GM23338 (cell line): ENCODE measurements around the gene CSRNP3. TPM values are rescaled to one million over a fixed set of nuclear protein-coding genes. Genes with fewer than 3 reads are reported as not detected.

Experiments used
- ATAC-seq: fragments of 200-7000 bp; cut with Tn5 transposase; 3 replicates; pipeline ENCODE4 v1.9.1; 2020
- DNase-seq: peaks from one replicate; pipeline ENCODE4 v3.0.0-alpha.2; 2015; ENCODE audit warnings: low spot score
- H2AFZ ChIP-seq: fragments of 200-600 bp; sonication (generic); 2 replicates; pipeline ENCODE4 v1.8.0; 2016; ENCODE audit warnings: antibody characterized with exemption, mild to moderate bottlenecking, moderate library complexity
- H3F3A ChIP-seq: fragments of 200-600 bp; sonication (generic); replicated peaks from 2 replicates; pipeline ENCODE4 v1.8.0; 2017; ENCODE audit warnings: antibody characterized with exemption, mixed run types, low read depth
- H3K27ac ChIP-seq: fragments of 200-600 bp; sonication (generic); 2 replicates; pipeline ENCODE4 v1.6.1; 2016; ENCODE audit warnings: low read depth
- H3K27me3 ChIP-seq: fragments of 200-600 bp; sonication (generic); 2 replicates; pipeline ENCODE4 v1.8.0; 2016; ENCODE audit warnings: mild to moderate bottlenecking, mixed run types, moderate library complexity; ENCODE audit not compliant: insufficient read depth
- H3K36me3 ChIP-seq: fragments of 200-600 bp; sonication (generic); 2 replicates; pipeline ENCODE4 v1.8.0; 2016; ENCODE audit warnings: mild to moderate bottlenecking; ENCODE audit not compliant: insufficient read depth
- H3K4me1 ChIP-seq: fragments of 200-600 bp; sonication (generic); 2 replicates; pipeline ENCODE4 v1.8.0; 2016; ENCODE audit warnings: mild to moderate bottlenecking, moderate library complexity; ENCODE audit not compliant: insufficient read depth
- H3K4me2 ChIP-seq: fragments of 200-600 bp; sonication (generic); 2 replicates; pipeline ENCODE4 v1.7.1; 2017; ENCODE audit warnings: mixed run types
- H3K4me3 ChIP-seq: fragments of 200-600 bp; sonication (generic); 2 replicates; pipeline ENCODE4 v1.6.1; 2016; ENCODE audit warnings: mixed run types
- H3K79me2 ChIP-seq: fragments of 200-600 bp; sonication (generic); replicated peaks from 2 replicates; pipeline ENCODE4 v1.8.0; 2017; ENCODE audit warnings: mild to moderate bottlenecking; ENCODE audit not compliant: insufficient read depth
- H3K9me2 ChIP-seq: fragments of 200-600 bp; sonication (generic); 2 replicates; pipeline ENCODE4 v1.8.0; 2017; ENCODE audit not compliant: insufficient read depth
- H4K20me1 ChIP-seq: fragments of 200-600 bp; sonication (generic); replicated peaks from 2 replicates; pipeline ENCODE4 v1.8.0; 2017; ENCODE audit warnings: mild to moderate bottlenecking; ENCODE audit not compliant: insufficient read depth
- H3K27ac Mint-ChIP-seq: 2 replicates; pipeline ENCODE4 v1.8.0; 2020; ENCODE audit warnings: inconsistent platforms, mild to moderate bottlenecking, moderate library complexity, mixed read lengths
- H3K27me3 Mint-ChIP-seq: 3 replicates; pipeline ENCODE4 v1.8.0; 2022; ENCODE audit warnings: low read depth, mild to moderate bottlenecking, moderate library complexity, mixed read lengths, inconsistent platforms; ENCODE audit not compliant: insufficient read depth, poor library complexity
- H3K36me3 Mint-ChIP-seq: 3 replicates; pipeline ENCODE4 v1.8.0; 2021; ENCODE audit warnings: low read depth, mild to moderate bottlenecking, inconsistent platforms, moderate library complexity, mixed read lengths
- H3K4me1 Mint-ChIP-seq: 3 replicates; pipeline ENCODE4 v1.8.0; 2020; ENCODE audit warnings: mild to moderate bottlenecking, inconsistent platforms, mixed read lengths
- H3K4me3 Mint-ChIP-seq: 3 replicates; pipeline ENCODE4 v1.8.0; 2021; ENCODE audit warnings: moderate library complexity, mild to moderate bottlenecking, inconsistent platforms, mixed read lengths
- H3K9me3 Mint-ChIP-seq: 3 replicates; pipeline ENCODE4 v1.8.0; 2020; ENCODE audit warnings: moderate library complexity, mild to moderate bottlenecking, inconsistent platforms, mixed read lengths
- CREB1 ChIP-seq: fragments of 250-450 bp; sonication (Bioruptor Pico); IDR thresholded peaks from 2 replicates; pipeline ENCODE4 v1.5.0; 2020; ENCODE audit warnings: low read depth, mild to moderate bottlenecking, moderate library complexity
- EZH2 ChIP-seq: fragments of 200-600 bp; sonication (generic); IDR thresholded peaks from one replicate; pipeline ENCODE4 v1.8.0; 2017; ENCODE audit warnings: antibody characterized with exemption, mild to moderate bottlenecking, low read depth; ENCODE audit not compliant: unreplicated experiment
- JUNB ChIP-seq: IDR thresholded peaks from one replicate; pipeline ENCODE4 v1.6.1; 2016; ENCODE audit warnings: antibody characterized with exemption; ENCODE audit not compliant: unreplicated experiment
- NANOG ChIP-seq: IDR thresholded peaks from 2 replicates; pipeline ENCODE4 v1.6.1; 2016; ENCODE audit warnings: antibody characterized with exemption, borderline replicate concordance
- POLR2AphosphoS5 ChIP-seq: IDR thresholded peaks from 2 replicates; pipeline ENCODE4 v1.6.1; 2016; ENCODE audit warnings: antibody characterized with exemption, low read depth
- ZNF114 ChIP-seq: fragments of 250-450 bp; sonication (Bioruptor Pico); IDR thresholded peaks from 2 replicates; pipeline ENCODE4 v1.5.0; 2020; ENCODE audit warnings: mild to moderate bottlenecking, moderate library complexity
- ZNF331 ChIP-seq: fragments of 250-450 bp; sonication (Bioruptor Pico); IDR thresholded peaks from 2 replicates; pipeline ENCODE4 v1.5.0; 2020; ENCODE audit warnings: low read depth, mild to moderate bottlenecking, moderate library complexity
- ZNF462 ChIP-seq: fragments of 250-450 bp; sonication (Bioruptor Pico); IDR thresholded peaks from 2 replicates; pipeline ENCODE4 v1.5.0; 2020; ENCODE audit warnings: mild to moderate bottlenecking, moderate library complexity
- polyA plus RNA-seq: library from polyadenylated mRNA; unstranded; fragments of >200 nt; fragmentation: Nextera tagmentation; extraction: Ambion mirVana; gene quantifications from 2 replicates; pipeline ENCODE4 v1.2.1, GENCODE V29; 2016
- total RNA-seq: library from RNA; depleted of rRNA; stranded (reverse); fragments of >200 nt; shearing (Covaris generic); gene quantifications from 2 replicates; pipeline ENCODE4 v1.2.3, GENCODE V29; 2014
- TF ChIP-seq, protein P1 (sequence below): IDR thresholded peaks from one replicate; pipeline ENCODE4 v1.6.1; 2018; ENCODE audit warnings: antibody characterized with exemption; ENCODE audit not compliant: unreplicated experiment
- TF ChIP-seq, protein P2 (sequence below): IDR thresholded peaks from 2 replicates; pipeline ENCODE4 v1.6.1; 2016; ENCODE audit warnings: antibody characterized with exemption

Gene CSRNP3
- total and polyA plus RNA-seq, 2 experiments from 2014 or later, result 3.8 to 6.8 TPM

DNA sequence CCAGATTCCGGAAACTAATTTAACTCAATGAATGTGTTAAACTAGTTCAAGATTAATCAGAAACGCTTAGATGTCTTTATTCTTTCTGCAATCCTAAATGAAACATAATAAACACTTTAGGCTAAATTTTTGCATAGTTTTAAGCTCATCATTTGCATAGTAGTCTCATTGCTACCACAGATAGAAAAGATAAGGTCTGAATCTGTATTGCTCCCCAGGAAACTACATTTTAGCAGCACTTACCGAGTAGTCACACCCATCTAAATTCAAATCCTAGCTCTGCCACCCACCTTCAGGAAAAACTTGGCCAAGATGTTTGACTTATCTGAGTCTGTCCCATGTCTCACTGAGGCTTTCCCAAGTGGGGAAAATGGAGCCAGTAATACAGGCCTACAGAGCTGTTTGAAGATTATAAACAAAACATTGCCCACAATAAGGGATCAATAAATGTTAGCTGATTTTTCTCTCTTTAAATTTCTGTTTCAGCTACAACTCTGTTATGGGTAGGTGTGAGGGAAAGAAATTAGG, 237.5 kb downstream of the CSRNP3 start:
- H4K20me1 ChIP-seq, result no peaks in the 10 kb centered on the region
- H3K4me1 ChIP-seq, result peaks cover 31% of the 10 kb centered on the region
- DNase-seq (no peak), ATAC-seq (no peak; the same call in 2 of the 3 replicates)
- no peaks in the 10 kb centered on the region for H3K79me2 ChIP-seq
- no peaks in the 10 kb centered on the region for H3K9me3 Mint-ChIP-seq
- H3K36me3 ChIP-seq, result no peaks in the 10 kb centered on the region
- peaks cover 5% of the 10 kb centered on the region; the same call in 1 of the 2 replicates for H3K9me2 ChIP-seq
- TF ChIP-seq NANOG (peak; percentile 71; the same call in 1 of the 2 replicates), CREB1 (CRISPR knock-in tag) (no peak), ZNF114 (CRISPR knock-in tag) (no peak), JUNB (no peak), POLR2AphosphoS5 (no peak), EZH2 (no peak)
- TF ChIP-seq, protein P1, sequence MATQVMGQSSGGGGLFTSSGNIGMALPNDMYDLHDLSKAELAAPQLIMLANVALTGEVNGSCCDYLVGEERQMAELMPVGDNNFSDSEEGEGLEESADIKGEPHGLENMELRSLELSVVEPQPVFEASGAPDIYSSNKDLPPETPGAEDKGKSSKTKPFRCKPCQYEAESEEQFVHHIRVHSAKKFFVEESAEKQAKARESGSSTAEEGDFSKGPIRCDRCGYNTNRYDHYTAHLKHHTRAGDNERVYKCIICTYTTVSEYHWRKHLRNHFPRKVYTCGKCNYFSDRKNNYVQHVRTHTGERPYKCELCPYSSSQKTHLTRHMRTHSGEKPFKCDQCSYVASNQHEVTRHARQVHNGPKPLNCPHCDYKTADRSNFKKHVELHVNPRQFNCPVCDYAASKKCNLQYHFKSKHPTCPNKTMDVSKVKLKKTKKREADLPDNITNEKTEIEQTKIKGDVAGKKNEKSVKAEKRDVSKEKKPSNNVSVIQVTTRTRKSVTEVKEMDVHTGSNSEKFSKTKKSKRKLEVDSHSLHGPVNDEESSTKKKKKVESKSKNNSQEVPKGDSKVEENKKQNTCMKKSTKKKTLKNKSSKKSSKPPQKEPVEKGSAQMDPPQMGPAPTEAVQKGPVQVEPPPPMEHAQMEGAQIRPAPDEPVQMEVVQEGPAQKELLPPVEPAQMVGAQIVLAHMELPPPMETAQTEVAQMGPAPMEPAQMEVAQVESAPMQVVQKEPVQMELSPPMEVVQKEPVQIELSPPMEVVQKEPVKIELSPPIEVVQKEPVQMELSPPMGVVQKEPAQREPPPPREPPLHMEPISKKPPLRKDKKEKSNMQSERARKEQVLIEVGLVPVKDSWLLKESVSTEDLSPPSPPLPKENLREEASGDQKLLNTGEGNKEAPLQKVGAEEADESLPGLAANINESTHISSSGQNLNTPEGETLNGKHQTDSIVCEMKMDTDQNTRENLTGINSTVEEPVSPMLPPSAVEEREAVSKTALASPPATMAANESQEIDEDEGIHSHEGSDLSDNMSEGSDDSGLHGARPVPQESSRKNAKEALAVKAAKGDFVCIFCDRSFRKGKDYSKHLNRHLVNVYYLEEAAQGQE, result no peak
- no peaks in the 10 kb centered on the region for H3F3A ChIP-seq
- H2AFZ ChIP-seq, result no peak overlapping the region
- no peak overlapping the region for H3K4me3 Mint-ChIP-seq
- peaks cover 8% of the 10 kb centered on the region for H3K27me3 Mint-ChIP-seq
- no peak overlapping the region for H3K4me3 ChIP-seq
- H3K27ac ChIP-seq, result peak overlapping the region; percentile 93
- 0 out of 2 replicates have a peak overlapping the region, but pooled peaks have one; percentile 52 for H3K4me2 ChIP-seq
- H3K27ac Mint-ChIP-seq, result peak overlapping the region; percentile 92
- peaks cover 5% of the 10 kb centered on the region for H3K36me3 Mint-ChIP-seq
- peaks cover 22% of the 10 kb centered on the region for H3K4me1 Mint-ChIP-seq
- no peaks in the 10 kb centered on the region for H3K27me3 ChIP-seq

DNA sequence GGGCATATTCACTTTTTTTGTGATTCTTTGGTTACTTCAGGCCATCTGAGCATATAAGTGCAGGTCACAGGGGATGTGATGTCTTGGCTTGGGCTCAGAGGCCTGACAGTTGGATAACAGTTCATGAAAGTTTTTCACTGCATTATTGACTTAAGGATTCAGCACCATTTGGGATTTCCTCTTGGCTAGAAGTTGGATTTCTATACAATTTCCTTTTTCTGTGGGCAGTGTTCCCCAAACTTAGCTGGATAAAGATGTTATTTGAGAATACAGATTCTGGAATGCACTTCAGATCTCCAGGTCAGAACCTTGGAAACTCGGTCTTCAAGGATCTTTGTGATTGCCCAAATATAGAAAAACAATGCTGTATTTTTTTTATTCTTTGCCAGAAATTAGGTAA, 246.6 kb downstream of the CSRNP3 start:
- no peak for DNase-seq
- H3K27me3 Mint-ChIP-seq, result peaks cover 1% of the 10 kb centered on the region
- Histone ChIP-seq H4K20me1 (no peaks in the 10 kb centered on the region), H3K79me2 (no peaks in the 10 kb centered on the region), H3K27ac (no peak overlapping the region), H3K4me3 (no peak overlapping the region), H3K36me3 (no peaks in the 10 kb centered on the region), H3F3A (no peaks in the 10 kb centered on the region), H3K9me2 (no peaks in the 10 kb centered on the region), H3K27me3 (no peaks in the 10 kb centered on the region), H2AFZ (no peak overlapping the region), H3K4me2 (no peak overlapping the region), H3K4me1 (no peaks in the 10 kb centered on the region)
- peaks cover 5% of the 10 kb centered on the region for H3K4me1 Mint-ChIP-seq
- no peak for ATAC-seq
- no peak overlapping the region for H3K4me3 Mint-ChIP-seq
- no peaks in the 10 kb centered on the region for H3K9me3 Mint-ChIP-seq
- H3K36me3 Mint-ChIP-seq, result no peaks in the 10 kb centered on the region
- no peak overlapping the region for H3K27ac Mint-ChIP-seq
- TF ChIP-seq ZNF462 (CRISPR knock-in tag) (no peak), NANOG (no peak), ZNF331 (CRISPR knock-in tag) (no peak), CREB1 (CRISPR knock-in tag) (no peak), EZH2 (no peak), JUNB (no peak), ZNF114 (CRISPR knock-in tag) (no peak)
- TF ChIP-seq, protein P2, sequence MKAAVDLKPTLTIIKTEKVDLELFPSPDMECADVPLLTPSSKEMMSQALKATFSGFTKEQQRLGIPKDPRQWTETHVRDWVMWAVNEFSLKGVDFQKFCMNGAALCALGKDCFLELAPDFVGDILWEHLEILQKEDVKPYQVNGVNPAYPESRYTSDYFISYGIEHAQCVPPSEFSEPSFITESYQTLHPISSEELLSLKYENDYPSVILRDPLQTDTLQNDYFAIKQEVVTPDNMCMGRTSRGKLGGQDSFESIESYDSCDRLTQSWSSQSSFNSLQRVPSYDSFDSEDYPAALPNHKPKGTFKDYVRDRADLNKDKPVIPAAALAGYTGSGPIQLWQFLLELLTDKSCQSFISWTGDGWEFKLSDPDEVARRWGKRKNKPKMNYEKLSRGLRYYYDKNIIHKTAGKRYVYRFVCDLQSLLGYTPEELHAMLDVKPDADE, result no peak
